22Rv1 (cell line): ENCODE data around the gene ADCY10.

ENCODE experiments used
- ZFX ChIP-seq: fragments of 450-650 bp; IDR thresholded peaks from 2 replicates; pipeline ENCODE4 v1.6.1; 2017; ENCODE audit warnings: antibody characterized with exemption, borderline replicate concordance
- TF ChIP-seq, protein P1 (sequence below): fragments of 450-650 bp; IDR thresholded peaks from 2 replicates; pipeline ENCODE4 v1.5.1; 2017; ENCODE audit warnings: mild to moderate bottlenecking

DNA sequence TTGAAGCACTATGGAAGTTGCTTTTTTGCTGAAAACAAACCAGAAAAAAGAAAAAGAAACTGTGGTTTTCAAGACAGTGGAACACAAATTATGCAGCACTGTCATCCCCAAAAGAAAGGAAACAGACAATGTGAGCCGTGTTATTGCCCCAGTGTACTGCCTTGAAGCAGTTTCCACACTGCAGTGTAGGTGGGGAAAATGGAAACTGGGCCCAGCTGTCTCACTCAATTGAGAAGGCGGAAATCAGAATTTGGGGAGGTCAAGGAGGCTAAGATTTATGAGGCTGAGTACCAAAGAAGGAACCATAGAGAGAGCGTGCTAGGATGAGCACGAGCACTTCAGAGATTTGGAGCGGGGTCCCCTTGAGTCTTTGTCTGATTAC lies 136.7 kb downstream of the ADCY10 start:
- TF ChIP-seq, protein P1, sequence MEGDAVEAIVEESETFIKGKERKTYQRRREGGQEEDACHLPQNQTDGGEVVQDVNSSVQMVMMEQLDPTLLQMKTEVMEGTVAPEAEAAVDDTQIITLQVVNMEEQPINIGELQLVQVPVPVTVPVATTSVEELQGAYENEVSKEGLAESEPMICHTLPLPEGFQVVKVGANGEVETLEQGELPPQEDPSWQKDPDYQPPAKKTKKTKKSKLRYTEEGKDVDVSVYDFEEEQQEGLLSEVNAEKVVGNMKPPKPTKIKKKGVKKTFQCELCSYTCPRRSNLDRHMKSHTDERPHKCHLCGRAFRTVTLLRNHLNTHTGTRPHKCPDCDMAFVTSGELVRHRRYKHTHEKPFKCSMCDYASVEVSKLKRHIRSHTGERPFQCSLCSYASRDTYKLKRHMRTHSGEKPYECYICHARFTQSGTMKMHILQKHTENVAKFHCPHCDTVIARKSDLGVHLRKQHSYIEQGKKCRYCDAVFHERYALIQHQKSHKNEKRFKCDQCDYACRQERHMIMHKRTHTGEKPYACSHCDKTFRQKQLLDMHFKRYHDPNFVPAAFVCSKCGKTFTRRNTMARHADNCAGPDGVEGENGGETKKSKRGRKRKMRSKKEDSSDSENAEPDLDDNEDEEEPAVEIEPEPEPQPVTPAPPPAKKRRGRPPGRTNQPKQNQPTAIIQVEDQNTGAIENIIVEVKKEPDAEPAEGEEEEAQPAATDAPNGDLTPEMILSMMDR: no peak
- no peak for TF ChIP-seq ZFX
